H1 (cell line): ENCODE measurements around the gene ENDOD1. TPM values are rescaled to one million over a fixed set of nuclear protein-coding genes. Genes with fewer than 3 reads are reported as not detected.

Experiments used
- CTCF ChIA-PET: fragments of 300-600 bp; sonication (Branson Sonifier 250); formaldehyde crosslinking; loops from one replicate; lab custom pipeline; 2021; ENCODE audit not compliant: partially characterized antibody; lab: Charles Lee
- POLR2A ChIA-PET: fragments of 300-600 bp; sonication (Branson Sonifier 250); formaldehyde crosslinking; loops from one replicate; lab custom pipeline; 2021; ENCODE audit warnings: inconsistent platforms; ENCODE audit not compliant: partially characterized antibody; lab: Charles Lee
- DNase-seq, 2 experiments: peaks; one replicate each; pipeline versions ENCODE4 v3.0.0 to v3.0.0-alpha.2; 2010 to 2022; ENCODE audit warnings: low spot score in 2 of 2, low read depth in 1 of 2, mixed read lengths in 1 of 2
- FAIRE-seq: peaks from 2 replicates; lab custom pipeline; 2011; peaks lifted over from hg19 to GRCh38; lab: Jason Lieb, UNC
- H2AFZ ChIP-seq: 2 replicates; pipeline ENCODE4 v1.8.1; 2012; ENCODE audit warnings: low read length, inconsistent platforms
- H2AK5ac ChIP-seq: 2 replicates; pipeline ENCODE4 v1.6.1; 2013; ENCODE audit warnings: low read depth, low read length
- H2BK120ac ChIP-seq: replicated peaks from 2 replicates; pipeline ENCODE3; 2013; ENCODE audit warnings: low read depth, low read length, inconsistent platforms
- H2BK12ac ChIP-seq: 2 replicates; pipeline ENCODE4 v1.6.1; 2013; ENCODE audit warnings: low read depth, low read length
- H2BK15ac ChIP-seq: 2 replicates; pipeline ENCODE4 v1.6.1; 2013; ENCODE audit warnings: low read length
- H2BK20ac ChIP-seq: 2 replicates; pipeline ENCODE4 v1.6.1; 2013; ENCODE audit warnings: low read length
- H2BK5ac ChIP-seq: 2 replicates; pipeline ENCODE4 v1.6.1; 2013; ENCODE audit warnings: low read depth, low read length
- H3K14ac ChIP-seq: 2 replicates; pipeline ENCODE4 v1.6.1; 2013; ENCODE audit warnings: inconsistent platforms; ENCODE audit not compliant: insufficient read length
- H3K18ac ChIP-seq: 2 replicates; pipeline ENCODE4 v1.6.1; 2013; ENCODE audit warnings: low read length; ENCODE audit errors: extremely low read depth
- H3K23ac ChIP-seq: 2 replicates; pipeline ENCODE4 v1.6.1; 2013; ENCODE audit warnings: inconsistent platforms; ENCODE audit not compliant: insufficient read length
- H3K23me2 ChIP-seq: 2 replicates; pipeline ENCODE4 v1.6.1; 2013; ENCODE audit warnings: low read depth, low read length
- H3K27ac ChIP-seq: 2 replicates; pipeline ENCODE4 v1.6.1; 2011; ENCODE audit warnings: low read depth, low read length, inconsistent platforms
- H3K27me3 ChIP-seq, 4 experiments: replicated peaks in 1 of 4; 1 replicate in 1 of 4; 2 replicates in 3 of 4; pipeline versions ENCODE4 v1.6.1 to v1.8.1; 2011 to 2013; ENCODE audit warnings: low read length in 3 of 4, mild to moderate bottlenecking in 3 of 4, inconsistent platforms in 2 of 4, mixed read lengths in 2 of 4, moderate library complexity in 1 of 4; ENCODE audit not compliant: control insufficient read depth in 3 of 4, insufficient read depth in 3 of 4; ENCODE audit errors: extremely low read depth in 1 of 4
- H3K36me3 ChIP-seq, 4 experiments: 2 replicates each; pipeline versions ENCODE4 v1.6.1 to v1.8.1; 2011 to 2013; ENCODE audit warnings: mild to moderate bottlenecking in 4 of 4, low read length in 3 of 4, moderate library complexity in 2 of 4, control low read depth in 1 of 4, inconsistent platforms in 1 of 4; ENCODE audit not compliant: insufficient read depth in 4 of 4, control insufficient read depth in 2 of 4
- H3K4ac ChIP-seq: replicated peaks from 2 replicates; pipeline ENCODE3; 2013; ENCODE audit warnings: low read length, low read depth, mixed read lengths, inconsistent platforms; ENCODE audit not compliant: insufficient read length
- H3K4me1 ChIP-seq, 4 experiments: replicated peaks in 1 of 4; 1 replicate in 1 of 4; 2 replicates in 3 of 4; pipeline versions ENCODE4 v1.6.1 to v1.8.1; 2011 to 2013; ENCODE audit warnings: low read length in 3 of 4, inconsistent platforms in 2 of 4, mixed read lengths in 1 of 4; ENCODE audit not compliant: insufficient read depth in 4 of 4, control insufficient read depth in 3 of 4
- H3K4me2 ChIP-seq, 2 experiments: 2 replicates each; pipeline versions ENCODE4 v1.6.1 to v1.8.1; 2011 to 2013; ENCODE audit warnings: low read depth in 2 of 2, low read length in 2 of 2, control low read depth in 1 of 2, inconsistent platforms in 1 of 2, mild to moderate bottlenecking in 1 of 2; ENCODE audit not compliant: insufficient read depth in 1 of 2
- H3K4me3 ChIP-seq, 4 experiments: fragments of 200-600, 300-600 bp in 1 of 4; sonication (generic), shearing (Covaris generic), sonication (Bioruptor Twin) in 1 of 4; 2 replicates each; pipeline versions ENCODE4 v1.5.1 to v1.8.1; 2011 to 2016; ENCODE audit warnings: low read length in 4 of 4, low read depth in 3 of 4, control low read depth in 2 of 4, inconsistent platforms in 2 of 4, mild to moderate bottlenecking in 2 of 4, mixed read lengths in 1 of 4, moderate library complexity in 1 of 4; ENCODE audit not compliant: insufficient read depth in 2 of 4; ENCODE audit errors: extremely low read depth in 1 of 4
- H3K56ac ChIP-seq: replicated peaks from 2 replicates; pipeline ENCODE3; 2013; ENCODE audit warnings: low read depth, mild to moderate bottlenecking, mixed read lengths, low read length, inconsistent platforms; ENCODE audit not compliant: insufficient read length
- H3K79me1 ChIP-seq: 2 replicates; pipeline ENCODE4 v1.6.1; 2013; ENCODE audit warnings: low read depth, low read length, control low read depth
- H3K79me2 ChIP-seq, 2 experiments: 2 replicates each; pipeline versions ENCODE4 v1.6.1 to v1.8.1; 2012 to 2013; ENCODE audit warnings: low read length in 2 of 2, mild to moderate bottlenecking in 2 of 2, inconsistent platforms in 1 of 2; ENCODE audit not compliant: insufficient read depth in 2 of 2, control insufficient read depth in 1 of 2
- H3K9ac ChIP-seq, 4 experiments: replicated peaks in 1 of 4; 1 replicate in 1 of 4; 2 replicates in 3 of 4; pipeline versions ENCODE4 v1.6.1 to v1.8.1; 2011 to 2013; ENCODE audit warnings: low read depth in 3 of 4, low read length in 3 of 4, control low read depth in 2 of 4, mild to moderate bottlenecking in 2 of 4, moderate library complexity in 2 of 4, inconsistent platforms in 1 of 4; ENCODE audit errors: extremely low read depth in 1 of 4
- H3K9me3 ChIP-seq, 2 experiments: 2 replicates each; pipeline versions ENCODE4 v1.6.1 to v1.8.1; 2012 to 2013; ENCODE audit warnings: mild to moderate bottlenecking in 2 of 2, moderate library complexity in 2 of 2, control low read depth in 1 of 2, inconsistent platforms in 1 of 2, low read depth in 1 of 2, low read length in 1 of 2, mixed read lengths in 1 of 2; ENCODE audit not compliant: insufficient read depth in 2 of 2
- H4K20me1 ChIP-seq, 2 experiments: replicated peaks in 1 of 2; 2 replicates each; pipeline versions ENCODE3 to v1.8.1; 2011 to 2013; ENCODE audit warnings: inconsistent platforms in 2 of 2, low read length in 2 of 2, mild to moderate bottlenecking in 1 of 2; ENCODE audit not compliant: insufficient read depth in 2 of 2, control insufficient read depth in 1 of 2
- H4K5ac ChIP-seq: 2 replicates; pipeline ENCODE4 v1.6.1; 2013; ENCODE audit warnings: low read length, low read depth, mixed read lengths, inconsistent platforms; ENCODE audit not compliant: insufficient read length
- H4K8ac ChIP-seq: 2 replicates; pipeline ENCODE4 v1.8.0; 2013; ENCODE audit warnings: mild to moderate bottlenecking, moderate library complexity, low read length, inconsistent platforms; ENCODE audit not compliant: insufficient read depth; ENCODE audit errors: extremely low read depth
- H4K91ac ChIP-seq: replicated peaks from 2 replicates; pipeline ENCODE3; 2013; ENCODE audit warnings: low read length, mixed read lengths, inconsistent platforms; ENCODE audit not compliant: insufficient read length
- ASH2L ChIP-seq: fragments of 200-600, 300-600 bp; sonication (generic); IDR thresholded peaks from one replicate; pipeline ENCODE4 v1.7.1; 2017; ENCODE audit warnings: low read length
- ATF3 ChIP-seq: IDR thresholded peaks from 2 replicates; pipeline ENCODE4 v1.6.1; 2011; ENCODE audit warnings: low read depth, mild to moderate bottlenecking, low read length; ENCODE audit not compliant: insufficient read depth
- BRCA1 ChIP-seq: IDR thresholded peaks from 2 replicates; pipeline ENCODE4 v1.6.1; 2012; ENCODE audit warnings: low read depth, low read length, improper control_type of control experiment
- CBX8 ChIP-seq: fragments of 300-800, 300-1000 bp; sonication (generic); IDR thresholded peaks from 2 replicates; pipeline ENCODE4 v1.7.1; 2016; ENCODE audit warnings: low read depth, low read length, borderline replicate concordance
- CREB1 ChIP-seq: IDR thresholded peaks from 2 replicates; pipeline ENCODE4 v1.6.1; 2012; ENCODE audit warnings: inconsistent platforms
- FOSL1 ChIP-seq: IDR thresholded peaks from 2 replicates; pipeline ENCODE4 v1.6.1; 2011; ENCODE audit warnings: mild to moderate bottlenecking, low read depth, low read length, moderate library complexity; ENCODE audit not compliant: insufficient read depth
- JUN ChIP-seq: IDR thresholded peaks from 2 replicates; pipeline ENCODE4 v1.6.1; 2011; ENCODE audit warnings: low read depth, mild to moderate bottlenecking, improper control_type of control experiment, low read length
- NANOG ChIP-seq: IDR thresholded peaks from 2 replicates; pipeline ENCODE4 v1.6.1; 2011; ENCODE audit warnings: low read length, low read depth, mild to moderate bottlenecking, inconsistent platforms; ENCODE audit not compliant: insufficient read depth, poor library complexity, severe bottlenecking
- POLR2AphosphoS5 ChIP-seq: IDR thresholded peaks from 2 replicates; pipeline ENCODE4 v1.6.1; 2011; ENCODE audit warnings: low read depth, low read length
- TEAD4 ChIP-seq: IDR thresholded peaks from 2 replicates; pipeline ENCODE4 v1.6.1; 2012; ENCODE audit warnings: low read depth, low read length, inconsistent platforms, mixed read lengths
- WGBS, 2 experiments: shearing (Covaris generic) in 1 of 2; methylation state at CpG; one replicate each; pipeline versions ENCODE4 v1.1.6 to v1.1.7; 2013 to 2015; ENCODE audit warnings: low lambda C conversion rate in 2 of 2, mixed read lengths in 2 of 2, inconsistent platforms in 1 of 2, low coverage in 1 of 2, missing lambda C conversion rate in 1 of 2; ENCODE audit not compliant: insufficient replicate concordance in 2 of 2, insufficient coverage in 1 of 2, insufficient read length in 1 of 2; ENCODE audit errors: extremely low coverage in 1 of 2, missing lambda C conversion rate in 1 of 2; 5-methylcytosine and 5-hydroxymethylcytosine counted together
- polyA plus RNA-seq, 7 experiments: library from polyadenylated mRNA; depleted of rRNA in 3 of 7; stranded (reverse) in 5 of 7; unstranded in 2 of 7; fragments of >200 nt in 5 of 7; fragments of 200-250 nt in 2 of 7; gene quantifications; 1 replicate in 5 of 7; 2 replicates in 1 of 7; 4 replicates in 1 of 7; pipeline versions ENCODE4 v1.2.1 to v1.2.3, GENCODE V29; 2011 to 2013; ENCODE audit warnings: missing spikeins in 2 of 7, mixed read lengths in 2 of 7
- total RNA-seq: library from RNA; stranded (reverse); fragmentation: NEBNext Ultra II Directional; extraction: Animal tissue kit (Norgen Biotek cat#: 25700); gene quantifications from 2 replicates; pipeline ENCODE4 v1.2.1, GENCODE V29; 2021

ENDOD1 gene
- total and polyA plus RNA-seq, 2 of the 8 experiments (the other 6 are each of a cell fraction or from before 2014, with no cell fraction given) = 1.2 to 2.5 TPM

- no peaks in the 10 kb centered on the region for H4K20me1 ChIP-seq
- WGBS, 2 experiments = 77% methylated on average over 4 of the region's 4 CpGs; no CpG with 5 or more reads in 1 of the 2 experiments
- no peak overlapping the region for H3K27ac ChIP-seq
- peaks cover 7% of the 10 kb centered on the region; the same call in 1 of the 2 replicates for H3K23me2 ChIP-seq
- no peak overlapping the region for H4K8ac ChIP-seq
- ChIA-PET POLR2A (interaction anchor here (2.6 kb wide), 1 partner anchor 78 kb away, joined by 12 read pairs; the partner anchor contains the start of gene SRSF8), CTCF (interaction anchor here (0.9 to 17.5 kb wide), 7 partner anchors 7 to 592 kb away, joined by 3 to 407 read pairs (median 3); no protein-coding TSS in a partner anchor)
- no peak overlapping the region for H3K4me2 ChIP-seq
- no peak overlapping the region for H3K56ac ChIP-seq
- H3K9me3 ChIP-seq = no peaks in the 10 kb centered on the region
- no peaks in the 10 kb centered on the region for H3K79me2 ChIP-seq
- no peaks in the 10 kb centered on the region for H3K36me3 ChIP-seq
- peaks cover 3 to 5% (median 4%) of the 10 kb centered on the region in 4 experiments; a peak in 6 of 7 replicates for H3K4me1 ChIP-seq
- H2BK5ac ChIP-seq = no peak overlapping the region
- H4K91ac ChIP-seq = no peak overlapping the region
- DNase-seq (no peak), FAIRE-seq (no peak)
- no peak overlapping the region for H2BK120ac ChIP-seq
- H3K14ac ChIP-seq = no peak overlapping the region
- H2BK12ac ChIP-seq = no peak overlapping the region
- no peak overlapping the region for H3K4me3 ChIP-seq
- no peak overlapping the region for H3K23ac ChIP-seq
- no peak overlapping the region for H2BK20ac ChIP-seq
- H3K79me1 ChIP-seq = no peaks in the 10 kb centered on the region
- H3K9ac ChIP-seq = no peak overlapping the region
- H3K27me3 ChIP-seq = peaks cover 15 to 51% (median 40%) of the 10 kb centered on the region in 4 experiments
- H4K5ac ChIP-seq = no peak overlapping the region
- H2BK15ac ChIP-seq = no peak overlapping the region
- no peak overlapping the region for H3K18ac ChIP-seq
- no peak overlapping the region for H3K4ac ChIP-seq
- H2AK5ac ChIP-seq = no peak overlapping the region
- H2AFZ ChIP-seq = no peak overlapping the region
- TF ChIP-seq FOSL1 (no peak), ATF3 (no peak), ASH2L (no peak), NANOG (no peak), TEAD4 (no peak), POLR2AphosphoS5 (no peak), CREB1 (no peak), JUN (no peak), CBX8 (no peak), BRCA1 (no peak)
Measured at GRCh38 chr11:95145430-95146060, 55.9 kb downstream of the ENDOD1 start.
